ENCODE results near the gene RUVBL2. TPM values are rescaled to one million over a fixed set of nuclear protein-coding genes. Genes with fewer than 3 reads are reported as not detected.

Gene RUVBL2
- total RNA-seq, 1 donor from 2014 or later = 46.8 TPM

DNA sequence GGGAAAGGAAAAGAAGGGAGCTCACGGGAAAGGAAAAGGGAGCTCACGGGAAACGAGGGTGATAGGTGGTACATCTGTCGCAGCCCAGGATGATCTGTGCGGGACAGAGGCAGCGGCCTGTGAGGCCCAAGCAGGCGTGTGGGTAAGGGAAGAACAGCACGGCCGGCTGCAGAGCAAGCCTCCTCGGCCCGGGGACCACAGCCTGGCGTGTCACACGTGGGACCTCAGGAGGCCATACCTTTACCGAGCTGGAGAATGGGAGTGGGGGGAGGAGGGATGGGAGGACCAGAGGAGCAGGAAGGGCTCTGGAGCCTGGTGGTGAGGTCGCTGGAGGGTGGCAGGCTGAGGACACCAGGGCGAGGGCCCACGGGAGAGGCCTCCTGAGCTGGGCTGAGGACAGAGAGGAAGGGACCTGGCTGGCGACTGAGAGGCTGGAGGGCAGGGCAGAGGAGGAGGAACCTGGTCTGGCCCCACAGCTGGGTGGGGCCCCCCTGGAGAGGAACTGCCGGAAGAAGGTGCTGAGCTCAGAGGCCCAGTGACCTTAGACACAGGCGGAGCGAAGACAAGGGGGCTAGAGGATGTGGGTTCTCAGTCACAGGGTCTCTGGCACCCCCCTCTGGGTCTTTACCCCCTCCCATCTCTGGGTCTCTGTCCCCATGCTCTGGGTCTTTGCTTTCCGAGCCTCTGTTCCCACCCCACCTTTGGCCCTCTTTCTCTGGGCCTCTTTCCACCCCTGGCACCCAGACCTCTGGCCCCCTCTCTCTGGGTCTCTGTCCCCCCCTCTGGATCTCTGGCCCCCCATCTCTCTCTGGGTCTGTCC, 31.4 kb upstream of the RUVBL2 start:
- peak; percentile 85 for DNase-seq (ENCODE audit: missing footprints)
- intact Hi-C loops (cut with DNase I) = no loop called here
- no peak for ATAC-seq

- DNase-seq (ENCODE audit: missing footprints) (no peak), ATAC-seq (no peak)
- intact Hi-C loops (cut with DNase I) = no loop called here
Measured at GRCh38 chr19:48962849-48963165, 30.9 kb upstream of the RUVBL2 start.

DNA sequence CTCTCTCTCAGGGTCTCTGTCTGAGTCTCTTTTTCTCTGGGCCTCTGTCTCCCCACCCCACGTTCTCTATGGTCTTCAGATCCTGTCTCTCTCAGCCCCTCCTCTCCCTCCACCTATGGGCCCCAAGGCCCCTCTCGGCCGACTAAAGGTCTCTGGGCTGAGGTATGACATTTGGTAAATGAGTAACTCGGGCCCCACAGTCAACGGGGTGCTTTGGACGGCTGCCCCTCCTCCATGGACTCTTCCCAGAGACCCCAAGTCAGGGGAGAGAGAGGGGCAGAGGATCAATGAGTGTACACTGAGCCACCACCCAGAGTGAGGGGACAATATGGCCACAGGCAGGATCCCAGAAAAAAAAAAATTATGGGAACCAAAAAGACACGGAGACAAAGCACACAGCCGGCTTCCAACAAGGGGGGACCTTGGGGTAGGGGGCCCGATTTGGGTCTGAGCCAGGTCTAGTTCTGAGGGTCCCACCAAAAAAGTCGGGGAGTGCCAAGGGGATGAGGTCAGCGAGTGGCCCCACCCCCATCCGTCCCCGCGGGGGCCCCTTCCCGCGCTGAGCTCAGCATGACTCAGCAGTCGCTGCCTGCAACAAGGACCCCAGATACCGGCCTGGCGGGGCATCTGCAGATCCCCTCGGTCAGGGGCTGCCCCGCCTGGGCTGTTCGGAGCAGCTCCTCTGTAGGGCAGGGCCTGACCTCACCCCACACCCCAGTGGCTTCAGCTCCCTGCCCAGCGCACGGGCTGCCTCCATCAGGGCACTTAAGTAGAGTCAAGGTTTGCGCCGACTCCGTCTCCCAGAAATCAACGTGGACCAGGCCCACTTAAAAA, 30.1 kb upstream of the RUVBL2 start:
- peak; percentile 89 for DNase-seq (ENCODE audit: missing footprints)
- intact Hi-C loops (cut with DNase I) = loop anchor here (2.0 kb wide), 2 partner anchors 29 to 91 kb away; partner anchors contain the start of genes GYS1, PPP1R15A and RUVBL2
- ATAC-seq = peak; percentile 9

DNA sequence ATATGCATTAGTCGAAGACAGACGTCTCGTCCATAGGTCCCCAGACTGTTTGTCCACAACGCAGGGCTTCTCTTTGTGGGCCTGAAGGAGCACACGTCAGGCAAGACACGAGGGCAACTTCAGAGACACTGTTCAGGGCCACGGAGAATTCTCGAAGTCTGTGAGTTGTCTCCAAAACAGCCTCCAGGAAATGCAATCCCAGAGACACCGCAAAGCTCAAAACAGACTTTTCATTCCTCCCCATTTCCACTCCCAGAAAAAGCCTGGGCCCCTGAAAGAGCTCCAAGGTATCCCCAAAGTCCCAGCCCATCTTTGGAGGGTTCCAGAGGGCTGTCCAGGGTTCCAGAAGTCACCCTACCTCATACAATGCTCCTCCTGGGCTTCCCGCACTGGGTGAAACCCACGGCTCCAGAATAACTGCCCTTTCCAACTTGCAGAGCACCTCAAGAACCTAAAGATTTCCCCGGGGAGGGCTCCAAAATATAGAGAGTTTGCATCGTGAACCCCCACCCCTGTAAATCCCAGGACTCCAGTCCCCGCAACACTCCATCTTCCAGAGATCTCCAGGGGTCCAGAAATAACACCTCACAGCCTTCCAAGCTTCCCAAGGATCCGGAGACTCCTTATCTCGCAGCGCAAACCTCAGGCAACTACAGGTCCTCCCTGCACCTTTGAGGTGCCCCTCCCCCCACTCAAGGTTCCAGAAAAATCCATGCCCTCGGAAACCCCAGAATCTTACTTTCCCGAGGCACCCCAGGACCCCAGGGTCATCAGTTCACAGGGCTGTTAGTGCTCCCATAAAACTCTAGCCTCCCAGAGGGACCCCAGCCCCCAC, 29.3 kb upstream of the RUVBL2 start:
- intact Hi-C loops (cut with DNase I) = loop anchor here (2.0 kb wide), 2 partner anchors 28 to 92 kb away; partner anchors contain the start of genes GYS1, PPP1R15A and RUVBL2
- no peak for DNase-seq (ENCODE audit: missing footprints)
- ATAC-seq = no peak

DNA sequence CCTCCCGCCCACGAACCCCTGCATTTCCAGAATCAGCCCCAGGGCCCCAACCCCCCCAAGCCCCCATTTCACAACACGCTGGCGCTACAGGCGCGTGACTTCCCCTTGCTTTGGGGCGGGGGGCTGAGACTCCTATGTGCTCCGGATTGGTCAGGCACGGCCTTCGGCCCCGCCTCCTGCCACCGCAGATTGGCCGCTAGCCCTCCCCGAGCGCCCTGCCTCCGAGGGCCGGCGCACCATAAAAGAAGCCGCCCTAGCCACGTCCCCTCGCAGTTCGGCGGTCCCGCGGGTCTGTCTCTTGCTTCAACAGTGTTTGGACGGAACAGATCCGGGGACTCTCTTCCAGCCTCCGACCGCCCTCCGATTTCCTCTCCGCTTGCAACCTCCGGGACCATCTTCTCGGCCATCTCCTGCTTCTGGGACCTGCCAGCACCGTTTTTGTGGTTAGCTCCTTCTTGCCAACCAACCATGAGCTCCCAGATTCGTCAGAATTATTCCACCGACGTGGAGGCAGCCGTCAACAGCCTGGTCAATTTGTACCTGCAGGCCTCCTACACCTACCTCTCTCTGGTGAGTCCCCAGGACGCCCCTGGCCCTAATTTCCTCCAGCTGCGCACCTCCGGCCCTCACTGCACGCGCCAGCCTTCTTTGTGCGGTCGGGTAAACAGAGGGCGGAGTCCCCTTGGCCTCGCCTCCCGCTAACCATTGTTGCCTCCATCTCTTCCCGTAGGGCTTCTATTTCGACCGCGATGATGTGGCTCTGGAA, 28.5 kb upstream of the RUVBL2 start, which contains the start of gene FTL:
FTL (plus strand) TSS at position 270 of the 766 bp plus-strand sequence; CDS start at position 469, 199 bp downstream.
- peak; percentile 89 for ATAC-seq
- intact Hi-C loops (cut with DNase I) = loop anchor here (2.0 kb wide), 2 partner anchors 28 to 92 kb away; partner anchors contain the start of genes GYS1, PPP1R15A and RUVBL2
- DNase-seq (ENCODE audit: missing footprints) = peak; percentile 99

DNA sequence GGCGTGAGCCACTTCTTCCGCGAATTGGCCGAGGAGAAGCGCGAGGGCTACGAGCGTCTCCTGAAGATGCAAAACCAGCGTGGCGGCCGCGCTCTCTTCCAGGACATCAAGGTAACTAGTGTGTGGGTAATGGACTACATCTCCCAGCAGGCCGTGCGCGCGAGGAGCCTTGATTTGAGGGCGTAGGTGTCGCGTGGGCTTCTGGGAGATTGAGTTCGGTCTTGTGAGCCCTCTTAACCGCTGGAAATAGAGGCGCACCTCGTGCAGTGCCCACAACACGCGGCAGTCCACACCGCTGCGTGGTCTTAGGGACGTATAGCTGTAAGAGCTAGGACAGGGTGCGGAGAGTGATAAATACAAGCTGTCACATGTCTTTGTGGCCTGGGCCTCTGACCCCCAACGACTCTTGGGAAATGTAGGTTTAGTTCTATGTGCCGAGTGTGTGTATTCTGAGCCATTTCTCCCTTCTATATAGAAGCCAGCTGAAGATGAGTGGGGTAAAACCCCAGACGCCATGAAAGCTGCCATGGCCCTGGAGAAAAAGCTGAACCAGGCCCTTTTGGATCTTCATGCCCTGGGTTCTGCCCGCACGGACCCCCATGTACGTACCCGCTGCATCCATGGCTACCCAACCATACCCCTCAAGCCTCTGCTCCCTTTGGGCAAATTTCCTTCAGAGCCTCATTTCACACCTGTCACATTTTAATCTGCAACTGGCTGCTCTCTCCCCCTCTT, 27.7 kb upstream of the RUVBL2 start:
- DNase-seq (ENCODE audit: missing footprints) = peak; percentile 96
- intact Hi-C loops (cut with DNase I) = loop anchor here (2.0 kb wide), 2 partner anchors 27 to 93 kb away; partner anchors contain the start of genes GYS1, PPP1R15A and RUVBL2
- ATAC-seq = peak; percentile 60

DNA sequence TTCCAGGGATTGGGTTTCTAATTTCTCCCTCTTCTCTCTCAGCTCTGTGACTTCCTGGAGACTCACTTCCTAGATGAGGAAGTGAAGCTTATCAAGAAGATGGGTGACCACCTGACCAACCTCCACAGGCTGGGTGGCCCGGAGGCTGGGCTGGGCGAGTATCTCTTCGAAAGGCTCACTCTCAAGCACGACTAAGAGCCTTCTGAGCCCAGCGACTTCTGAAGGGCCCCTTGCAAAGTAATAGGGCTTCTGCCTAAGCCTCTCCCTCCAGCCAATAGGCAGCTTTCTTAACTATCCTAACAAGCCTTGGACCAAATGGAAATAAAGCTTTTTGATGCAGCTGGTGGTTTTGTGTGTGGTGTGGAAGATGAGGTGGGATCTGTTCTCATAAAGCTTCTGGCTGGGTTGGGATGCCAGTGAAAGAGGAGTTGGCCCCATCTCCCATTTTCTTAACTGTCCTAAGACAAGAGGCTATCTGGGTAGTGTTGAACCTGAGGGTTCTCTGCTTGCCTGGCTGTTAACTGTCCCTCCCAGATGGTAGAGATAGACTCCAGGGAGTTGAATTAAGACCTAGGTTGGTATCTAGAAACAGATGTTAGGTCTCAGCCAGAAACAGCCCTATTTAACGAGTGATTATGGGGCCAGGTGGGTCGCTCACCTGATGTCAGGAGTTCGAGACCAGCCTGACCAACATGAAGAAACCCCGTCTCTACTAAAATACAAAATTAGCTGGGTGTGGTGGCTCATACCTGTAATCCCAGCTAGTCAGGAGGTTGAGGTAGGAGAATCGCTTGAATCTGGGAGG, 26.9 kb upstream of the RUVBL2 start:
- intact Hi-C loops (cut with DNase I) = no loop called here
- ATAC-seq (no peak), DNase-seq (ENCODE audit: missing footprints) (no peak)

- intact Hi-C loops (cut with DNase I) = no loop called here
- DNase-seq (ENCODE audit: missing footprints) = no peak
- ATAC-seq = peak; percentile 4
Measured at GRCh38 chr19:48967346-48968178, 26.1 kb upstream of the RUVBL2 start.

GRCh38 chr19:48968179-48968661, 25.5 kb upstream of the RUVBL2 start:
- ATAC-seq (no peak), DNase-seq (ENCODE audit: missing footprints) (no peak)
- intact Hi-C loops (cut with DNase I) = no loop called here

GRCh38 chr19:48968813-48969218, 24.9 kb upstream of the RUVBL2 start:
- intact Hi-C loops (cut with DNase I) = no loop called here
- DNase-seq (ENCODE audit: missing footprints) = no peak

GRCh38 chr19:48969276-48970138, 24.2 kb upstream of the RUVBL2 start:
- DNase-seq (ENCODE audit: missing footprints) (no peak), ATAC-seq (no peak)
- intact Hi-C loops (cut with DNase I) = loop anchor here (5.0 kb wide), 1 partner anchor 172 kb away; no protein-coding TSS in a partner anchor

More at GRCh38 chr19:48968813-48969218, 24.9 kb upstream of the RUVBL2 start:
- ATAC-seq = no peak

DNA sequence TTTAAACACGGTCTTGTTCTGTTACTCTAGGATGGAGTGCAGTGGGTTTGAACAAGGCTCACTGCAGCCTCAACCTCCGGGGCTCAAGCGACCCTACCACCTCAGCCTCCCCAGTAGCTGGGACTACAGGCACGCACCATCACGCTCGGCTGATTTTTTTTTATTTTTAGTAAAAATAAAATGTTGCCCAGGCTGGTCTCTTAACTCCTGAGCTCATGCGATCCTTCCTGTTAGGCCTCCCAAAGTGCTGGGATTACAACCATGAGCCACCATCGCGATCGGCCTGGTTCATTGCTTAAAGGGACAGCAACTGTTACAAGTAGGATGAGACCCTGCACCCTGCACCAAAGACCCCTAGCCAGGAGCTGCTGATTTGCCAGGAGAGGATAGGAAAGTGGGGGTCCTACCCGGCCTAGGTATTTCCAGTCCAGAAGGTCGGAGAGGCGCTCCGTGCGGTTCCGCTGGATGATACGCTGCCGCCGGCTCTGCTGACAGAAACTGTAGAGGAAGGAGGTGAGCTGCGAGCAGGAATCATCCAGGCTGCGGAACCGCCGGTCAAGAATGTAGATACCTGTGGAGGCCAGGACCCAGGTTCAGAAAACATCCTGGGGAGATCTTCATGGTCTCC, 23.4 kb upstream of the RUVBL2 start:
- intact Hi-C loops (cut with DNase I) = loop anchor here (5.0 kb wide), 1 partner anchor 173 kb away; no protein-coding TSS in a partner anchor
- ATAC-seq (no peak), DNase-seq (ENCODE audit: missing footprints) (no peak)

GRCh38 chr19:48970923-48971395, 22.7 kb upstream of the RUVBL2 start:
- intact Hi-C loops (cut with DNase I) = loop anchor here (5.0 kb wide), 1 partner anchor 174 kb away; no protein-coding TSS in a partner anchor
- peak; percentile 91 for DNase-seq (ENCODE audit: missing footprints)
- ATAC-seq = peak; percentile 62
